ENCODE measurements around the gene MIPEP.

MIPEP gene

DNA sequence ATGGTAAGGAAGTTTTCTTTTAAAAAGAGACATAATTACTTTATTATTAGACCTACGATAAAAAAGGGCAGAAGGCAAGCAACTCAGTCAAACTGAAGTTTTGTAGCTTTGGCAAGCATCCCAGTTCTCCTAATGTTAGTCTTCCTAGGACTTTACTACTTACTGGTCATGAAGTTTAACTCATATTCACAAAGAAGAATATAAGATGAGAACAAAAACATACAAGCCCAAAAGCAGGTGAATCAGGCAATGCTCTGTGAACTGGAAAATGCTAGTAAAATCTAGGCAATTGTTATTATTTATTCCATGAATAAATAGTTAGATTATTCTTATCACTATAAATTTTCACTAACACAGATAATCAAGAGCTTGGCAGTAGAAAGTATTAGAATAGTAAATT, 85.0 kb downstream of the MIPEP start:
- Histone ChIP-seq H3K79me2 (ENCODE audit: low read length) (no peaks in the 10 kb centered on the region), H3K4me2 (ENCODE audit: low read length) (no peak overlapping the region), H3K9ac (ENCODE audit: low read length) (no peak overlapping the region), H3K4me3 (ENCODE audit: low read length) (no peak overlapping the region), H3K4me1 (ENCODE audit: low read length) (peaks cover 53% of the 10 kb centered on the region), H3K9me3 (ENCODE audit: insufficient read depth, low read length) (no peaks in the 10 kb centered on the region), H3K27me3 (ENCODE audit: low read depth, low read length) (no peaks in the 10 kb centered on the region), H4K20me1 (ENCODE audit: insufficient read depth, low read length) (no peaks in the 10 kb centered on the region), H3K27ac (ENCODE audit: low read length) (no peak overlapping the region), H2AFZ (ENCODE audit: low read depth, low read length) (no peak overlapping the region), H3K36me3 (replicated peaks; ENCODE audit: low read depth, low read length) (peaks cover 40% of the 10 kb centered on the region)
- TF ChIP-seq, protein P1, sequence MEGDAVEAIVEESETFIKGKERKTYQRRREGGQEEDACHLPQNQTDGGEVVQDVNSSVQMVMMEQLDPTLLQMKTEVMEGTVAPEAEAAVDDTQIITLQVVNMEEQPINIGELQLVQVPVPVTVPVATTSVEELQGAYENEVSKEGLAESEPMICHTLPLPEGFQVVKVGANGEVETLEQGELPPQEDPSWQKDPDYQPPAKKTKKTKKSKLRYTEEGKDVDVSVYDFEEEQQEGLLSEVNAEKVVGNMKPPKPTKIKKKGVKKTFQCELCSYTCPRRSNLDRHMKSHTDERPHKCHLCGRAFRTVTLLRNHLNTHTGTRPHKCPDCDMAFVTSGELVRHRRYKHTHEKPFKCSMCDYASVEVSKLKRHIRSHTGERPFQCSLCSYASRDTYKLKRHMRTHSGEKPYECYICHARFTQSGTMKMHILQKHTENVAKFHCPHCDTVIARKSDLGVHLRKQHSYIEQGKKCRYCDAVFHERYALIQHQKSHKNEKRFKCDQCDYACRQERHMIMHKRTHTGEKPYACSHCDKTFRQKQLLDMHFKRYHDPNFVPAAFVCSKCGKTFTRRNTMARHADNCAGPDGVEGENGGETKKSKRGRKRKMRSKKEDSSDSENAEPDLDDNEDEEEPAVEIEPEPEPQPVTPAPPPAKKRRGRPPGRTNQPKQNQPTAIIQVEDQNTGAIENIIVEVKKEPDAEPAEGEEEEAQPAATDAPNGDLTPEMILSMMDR (IDR thresholded peaks at IDR 0.05; ENCODE audit: low read depth, low read length), result no peak
- no peak for TF ChIP-seq EZH2phosphoT487 (IDR thresholded peaks at IDR 0.05; ENCODE audit: low read depth)

DNA sequence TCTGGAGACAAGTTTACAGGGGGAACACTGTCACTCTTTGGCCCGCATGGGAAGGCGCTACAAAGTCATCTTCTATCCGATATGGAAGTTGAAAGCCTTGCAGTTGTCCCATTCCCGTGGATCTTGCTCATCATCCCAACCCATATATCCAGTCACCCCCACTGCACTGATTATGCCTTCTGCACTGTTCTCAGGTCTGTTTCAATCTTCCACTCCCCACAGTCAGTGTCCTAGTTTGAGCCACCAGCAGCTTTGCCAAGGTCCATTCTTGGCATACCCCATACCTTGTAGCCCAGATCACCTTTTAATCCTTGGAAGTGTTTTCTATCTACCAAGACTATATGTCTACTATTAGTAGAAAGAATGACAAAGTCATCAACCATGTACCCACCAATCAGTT, 88.1 kb downstream of the MIPEP start:
- Histone ChIP-seq H3K36me3 (replicated peaks; ENCODE audit: low read depth, low read length) (peaks cover 53% of the 10 kb centered on the region), H3K4me3 (ENCODE audit: low read length) (no peak overlapping the region), H3K9me3 (ENCODE audit: insufficient read depth, low read length) (peaks cover 6% of the 10 kb centered on the region; the same call in 1 of the 2 replicates), H2AFZ (ENCODE audit: low read depth, low read length) (no peak overlapping the region), H3K27me3 (ENCODE audit: low read depth, low read length) (no peaks in the 10 kb centered on the region), H3K4me2 (ENCODE audit: low read length) (no peak overlapping the region; the same call in 1 of the 2 replicates), H3K79me2 (ENCODE audit: low read length) (no peaks in the 10 kb centered on the region), H3K9ac (ENCODE audit: low read length) (no peak overlapping the region), H3K27ac (ENCODE audit: low read length) (0 out of 2 replicates have a peak overlapping the region, but pooled peaks have one; percentile 89), H3K4me1 (ENCODE audit: low read length) (peaks cover 45% of the 10 kb centered on the region), H4K20me1 (ENCODE audit: insufficient read depth, low read length) (no peaks in the 10 kb centered on the region)
- no peak for TF ChIP-seq EZH2phosphoT487 (IDR thresholded peaks at IDR 0.05; ENCODE audit: low read depth)
- TF ChIP-seq, protein P1 (IDR thresholded peaks at IDR 0.05; ENCODE audit: low read depth, low read length), result no peak

DNA sequence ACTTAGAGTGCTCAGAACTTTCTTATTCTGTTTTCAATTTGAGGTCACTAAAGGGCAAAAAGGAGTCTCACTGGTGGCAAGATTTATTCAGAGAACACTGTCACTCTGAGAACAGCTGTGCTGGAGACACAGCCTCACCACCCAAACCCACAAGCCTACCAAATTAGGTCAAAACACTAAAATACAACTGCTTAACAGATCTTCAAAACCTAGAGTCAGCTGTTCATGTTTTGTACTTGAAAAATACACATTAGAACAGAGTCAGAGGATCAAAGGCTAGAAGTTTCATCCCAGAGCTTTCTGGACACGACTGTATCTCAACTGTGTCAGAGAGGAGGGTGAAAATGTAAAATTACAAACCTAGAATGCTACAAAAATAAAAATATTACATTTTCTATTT, 89.3 kb downstream of the MIPEP start:
- Histone ChIP-seq H3K4me1 (ENCODE audit: low read length) (peaks cover 50% of the 10 kb centered on the region), H3K27ac (ENCODE audit: low read length) (peak overlapping the region; percentile 89), H4K20me1 (ENCODE audit: insufficient read depth, low read length) (no peaks in the 10 kb centered on the region), H3K4me2 (ENCODE audit: low read length) (peak overlapping the region; percentile 47), H3K9me3 (ENCODE audit: insufficient read depth, low read length) (peaks cover 6% of the 10 kb centered on the region; the same call in 1 of the 2 replicates), H3K4me3 (ENCODE audit: low read length) (peak overlapping the region; percentile 16), H2AFZ (ENCODE audit: low read depth, low read length) (0 out of 2 replicates have a peak overlapping the region, but pooled peaks have one; percentile 2), H3K27me3 (ENCODE audit: low read depth, low read length) (no peaks in the 10 kb centered on the region), H3K79me2 (ENCODE audit: low read length) (no peaks in the 10 kb centered on the region), H3K36me3 (replicated peaks; ENCODE audit: low read depth, low read length) (peaks cover 41% of the 10 kb centered on the region), H3K9ac (ENCODE audit: low read length) (peak overlapping the region; percentile 60)
- TF ChIP-seq, protein P1 (IDR thresholded peaks at IDR 0.05; ENCODE audit: low read depth, low read length), result no peak
- TF ChIP-seq EZH2phosphoT487 (IDR thresholded peaks at IDR 0.05; ENCODE audit: low read depth), result no peak

DNA sequence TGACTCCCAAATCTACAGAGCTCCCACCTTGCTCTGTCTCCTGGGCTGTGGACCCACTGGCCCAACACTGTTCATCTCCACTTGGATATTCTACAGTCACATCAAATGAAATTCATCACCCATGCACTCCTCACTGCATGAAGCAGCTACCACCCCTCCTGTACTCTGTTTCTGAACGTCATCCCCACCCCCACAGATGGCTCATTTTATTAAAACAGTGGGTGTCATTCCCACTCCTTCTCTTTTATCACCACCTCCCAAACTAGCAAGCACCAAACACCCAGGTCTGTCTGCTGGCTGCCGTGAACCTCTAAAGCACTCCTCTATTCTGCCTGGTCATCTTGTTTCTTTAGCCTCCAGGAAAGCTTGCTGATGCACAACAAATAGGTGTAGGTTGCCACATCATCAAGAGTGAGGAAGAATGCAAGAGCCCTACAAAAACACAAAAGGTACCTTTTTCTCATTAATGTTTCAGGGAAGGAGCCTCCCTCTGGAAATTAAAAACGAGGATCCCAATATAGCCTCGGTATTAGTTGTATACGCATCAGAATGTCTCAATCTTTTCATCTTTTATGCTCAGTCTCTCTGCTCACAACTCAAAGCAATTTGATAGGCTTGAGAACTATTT, 91.8 kb downstream of the MIPEP start:
- Histone ChIP-seq H3K79me2 (ENCODE audit: low read length) (no peaks in the 10 kb centered on the region), H2AFZ (ENCODE audit: low read depth, low read length) (no peak overlapping the region), H3K4me2 (ENCODE audit: low read length) (no peak overlapping the region), H3K27ac (ENCODE audit: low read length) (peak overlapping the region; percentile 37), H3K36me3 (replicated peaks; ENCODE audit: low read depth, low read length) (peaks cover 25% of the 10 kb centered on the region), H3K9ac (ENCODE audit: low read length) (no peak overlapping the region), H4K20me1 (ENCODE audit: insufficient read depth, low read length) (no peaks in the 10 kb centered on the region), H3K4me1 (ENCODE audit: low read length) (peaks cover 76% of the 10 kb centered on the region), H3K4me3 (ENCODE audit: low read length) (no peak overlapping the region), H3K9me3 (ENCODE audit: insufficient read depth, low read length) (peaks cover 6% of the 10 kb centered on the region; the same call in 1 of the 2 replicates), H3K27me3 (ENCODE audit: low read depth, low read length) (no peaks in the 10 kb centered on the region)
- no peak for TF ChIP-seq EZH2phosphoT487 (IDR thresholded peaks at IDR 0.05; ENCODE audit: low read depth)
- TF ChIP-seq, protein P1 (IDR thresholded peaks at IDR 0.05; ENCODE audit: low read depth, low read length), result no peak
